Type B pancreatic cell (in vitro differentiated cells): ENCODE measurements around the gene DLGAP3. TPM values are rescaled to one million over a fixed set of nuclear protein-coding genes. Genes with fewer than 3 reads are reported as not detected.

Experiments
- DNase-seq: peaks from one replicate; pipeline ENCODE4 v3.0.0; 2021; ENCODE audit warnings: mixed read lengths; ENCODE audit not compliant: unreplicated experiment; ENCODE audit errors: extremely low spot score
- H3K27ac Mint-ChIP-seq: 2 replicates; pipeline ENCODE4 v1.8.0; 2021; ENCODE audit warnings: mild to moderate bottlenecking, mixed read lengths
- H3K27me3 Mint-ChIP-seq: 2 replicates; pipeline ENCODE4 v1.8.0; 2021; ENCODE audit warnings: mixed read lengths
- H3K36me3 Mint-ChIP-seq: 2 replicates; pipeline ENCODE4 v1.8.0; 2021; ENCODE audit warnings: mixed read lengths
- H3K4me1 Mint-ChIP-seq: one replicate; pipeline ENCODE4 v1.8.0; 2021; ENCODE audit warnings: mixed read lengths; ENCODE audit not compliant: unreplicated experiment
- H3K4me3 Mint-ChIP-seq: 2 replicates; pipeline ENCODE4 v1.8.0; 2021; ENCODE audit warnings: mild to moderate bottlenecking, mixed read lengths
- H3K9me3 Mint-ChIP-seq: 2 replicates; pipeline ENCODE4 v1.8.0; 2021; ENCODE audit warnings: mixed read lengths
- CTCF ChIP-seq: fragments of 200-600 bp; sonication (generic); conservative IDR thresholded peaks from 2 replicates; pipeline ENCODE4 v1.5.0; 2021; ENCODE audit warnings: antibody characterized with exemption, mild to moderate bottlenecking
- total RNA-seq: library from RNA; stranded (reverse); gene quantifications from 2 replicates; pipeline ENCODE4 v1.2.1, GENCODE V29; 2021; ENCODE audit warnings: low replicate concordance

The DLGAP3 gene
- total RNA-seq, 1 donor from 2014 or later = 1.0 TPM

DNA sequence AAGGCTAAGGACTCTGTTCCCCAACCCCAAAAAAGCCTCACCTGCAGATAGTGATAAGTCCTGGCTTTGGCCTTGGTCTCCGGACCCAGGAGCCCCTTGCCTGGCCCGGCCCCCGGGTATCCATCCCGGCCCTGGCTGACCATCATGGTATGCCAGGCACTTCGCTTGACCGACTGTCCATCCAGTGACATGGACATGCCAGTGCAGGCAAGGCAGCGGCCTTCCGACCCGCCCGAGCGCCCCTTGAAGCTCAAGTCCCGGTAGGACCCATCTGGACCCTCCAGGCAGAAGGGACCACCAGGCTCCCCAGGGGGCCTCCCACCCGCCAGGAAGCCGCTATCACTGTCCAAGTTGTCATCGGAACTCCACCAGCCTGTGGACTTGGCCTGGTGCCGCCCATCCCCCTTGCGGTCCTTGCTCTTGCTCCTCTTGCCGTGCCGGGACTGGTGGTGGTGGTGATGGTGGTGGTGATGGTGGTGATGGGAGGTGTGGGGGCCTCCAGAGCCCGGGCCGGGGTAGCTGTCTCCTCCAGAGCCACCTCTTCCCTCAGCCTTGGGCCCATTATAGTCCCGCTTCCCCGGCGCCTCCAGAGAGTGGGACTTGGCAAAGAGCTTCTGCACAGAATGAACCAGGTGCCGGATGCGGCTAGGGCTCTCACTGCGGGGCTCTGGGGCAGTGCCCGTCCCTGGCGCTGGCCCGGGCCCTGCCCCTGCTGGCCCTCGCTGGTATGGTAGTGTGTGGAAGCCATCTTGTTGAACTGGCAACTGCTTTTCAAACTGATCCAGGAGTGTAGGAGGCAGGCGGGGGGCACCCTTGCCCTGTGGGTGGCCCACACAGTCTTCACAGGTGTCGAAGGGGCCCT, 25.0 kb downstream of the DLGAP3 start:
- TF ChIP-seq CTCF = no peak
- H3K4me3 Mint-ChIP-seq = no peak overlapping the region
- no peak for DNase-seq
- peaks cover 52% of the 10 kb centered on the region for H3K27me3 Mint-ChIP-seq
- no peak overlapping the region for H3K27ac Mint-ChIP-seq
- no peaks in the 10 kb centered on the region for H3K4me1 Mint-ChIP-seq
- no peaks in the 10 kb centered on the region for H3K9me3 Mint-ChIP-seq
- H3K36me3 Mint-ChIP-seq = no peaks in the 10 kb centered on the region

DNA sequence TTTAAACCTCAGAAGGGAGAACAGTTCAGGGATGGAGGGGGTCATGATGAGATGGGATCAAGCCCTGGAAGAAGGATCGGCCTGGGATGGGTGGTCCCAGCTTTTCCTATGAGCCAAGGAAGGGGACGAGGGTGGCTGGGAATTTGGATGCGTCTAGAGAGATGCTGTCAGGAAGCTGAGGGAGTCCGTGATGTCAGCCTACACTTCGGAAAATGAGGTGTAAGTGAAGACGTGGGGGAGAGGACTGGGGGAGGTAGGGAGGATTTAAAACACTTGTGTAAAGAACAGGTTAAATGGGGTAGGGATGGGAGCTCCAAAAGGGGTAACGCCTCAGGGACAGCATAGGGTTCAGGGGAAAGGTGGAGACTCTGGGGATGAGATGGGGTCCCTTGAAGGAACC, 27.5 kb downstream of the DLGAP3 start:
- DNase-seq = no peak
- Mint-ChIP-seq H3K27ac (no peak overlapping the region), H3K27me3 (peaks cover 50% of the 10 kb centered on the region), H3K4me1 (peaks cover 5% of the 10 kb centered on the region), H3K4me3 (no peak overlapping the region), H3K36me3 (no peaks in the 10 kb centered on the region), H3K9me3 (no peaks in the 10 kb centered on the region)
- no peak for TF ChIP-seq CTCF

- H3K4me3 Mint-ChIP-seq = no peak overlapping the region
- no peak for DNase-seq
- H3K9me3 Mint-ChIP-seq = no peaks in the 10 kb centered on the region
- peaks cover 50% of the 10 kb centered on the region for H3K27me3 Mint-ChIP-seq
- H3K27ac Mint-ChIP-seq = no peak overlapping the region
- H3K36me3 Mint-ChIP-seq = no peaks in the 10 kb centered on the region
- peaks cover 5% of the 10 kb centered on the region for H3K4me1 Mint-ChIP-seq
- no peak for TF ChIP-seq CTCF
These were observed 28.5 kb downstream of the DLGAP3 start for GRCh38 chr1:34900775-34901502.

DNA sequence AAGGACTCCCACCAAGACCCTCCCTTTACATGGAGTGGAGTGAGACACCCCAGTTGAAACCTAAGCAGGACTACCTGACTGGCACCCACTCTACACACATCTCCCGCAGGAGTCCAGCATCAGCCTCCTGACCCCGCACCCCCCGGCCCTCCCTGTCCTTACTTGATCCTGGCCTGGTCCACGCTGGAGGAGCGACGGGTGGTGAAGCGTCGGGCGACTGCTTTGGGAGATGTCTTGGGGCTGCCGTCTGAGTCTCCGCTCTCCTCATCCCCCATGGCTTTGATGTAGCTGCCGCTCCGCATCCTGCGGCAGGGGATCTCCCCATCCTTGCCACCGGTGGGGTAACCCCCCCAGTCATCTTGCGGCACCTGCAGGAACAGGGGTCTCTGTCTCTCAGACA, 29.5 kb downstream of the DLGAP3 start:
- Mint-ChIP-seq H3K4me3 (no peak overlapping the region), H3K4me1 (peaks cover 5% of the 10 kb centered on the region), H3K9me3 (no peaks in the 10 kb centered on the region), H3K27me3 (peaks cover 50% of the 10 kb centered on the region), H3K27ac (no peak overlapping the region), H3K36me3 (no peaks in the 10 kb centered on the region)
- no peak for DNase-seq
- TF ChIP-seq CTCF = no peak

- Mint-ChIP-seq H3K9me3 (no peaks in the 10 kb centered on the region), H3K27me3 (peaks cover 50% of the 10 kb centered on the region), H3K4me1 (peaks cover 5% of the 10 kb centered on the region), H3K36me3 (no peaks in the 10 kb centered on the region), H3K4me3 (no peak overlapping the region), H3K27ac (no peak overlapping the region)
- TF ChIP-seq CTCF = no peak
- DNase-seq = no peak
These were observed 30.0 kb downstream of the DLGAP3 start for GRCh38 chr1:34899471-34899870.
